BLaER1 treated with 17β-estradiol and CSF1 and Interleukin-3, amounts not matched to agents 10 nM and 100 nM (cell line): ENCODE results near the gene RRBP1.

Experiments used
- H3K27ac ChIP-seq, 11 experiments: shearing (Covaris generic); formaldehyde crosslinking; 2 replicates each; pipeline ENCODE4 v1.8.1; 2022
- H3K27me3 ChIP-seq, 11 experiments: shearing (Covaris generic); formaldehyde crosslinking; 2 replicates each; pipeline ENCODE4 v1.8.1; 2022
- H3K36me3 ChIP-seq, 11 experiments: shearing (Covaris generic); formaldehyde crosslinking; 2 replicates each; pipeline ENCODE4 v1.8.1; 2022
- H3K4me1 ChIP-seq, 10 experiments: shearing (Covaris generic); formaldehyde crosslinking; 2 replicates each; pipeline ENCODE4 v1.8.1; 2022
- H3K4me2 ChIP-seq, 11 experiments: shearing (Covaris generic); formaldehyde crosslinking; 2 replicates each; pipeline ENCODE4 v1.8.1; 2022
- H3K4me3 ChIP-seq, 10 experiments: shearing (Covaris generic); formaldehyde crosslinking; 2 replicates each; pipeline ENCODE4 v1.8.1; 2022
- H3K9ac ChIP-seq, 11 experiments: shearing (Covaris generic); formaldehyde crosslinking; 2 replicates each; pipeline ENCODE4 v1.8.1; 2022
- H3K9me3 ChIP-seq, 11 experiments: shearing (Covaris generic); formaldehyde crosslinking; replicated peaks in 1 of 11; 2 replicates each; pipeline ENCODE4 v1.8.1; 2022
- H4K20me1 ChIP-seq, 11 experiments: shearing (Covaris generic); formaldehyde crosslinking; 2 replicates each; pipeline ENCODE4 v1.8.1; 2022
- Cebpa-rat ChIP-seq, 11 experiments: shearing (Covaris generic); IDR thresholded peaks; 2 replicates each; pipeline ENCODE4 v1.8.1; 2022

RRBP1 gene

DNA sequence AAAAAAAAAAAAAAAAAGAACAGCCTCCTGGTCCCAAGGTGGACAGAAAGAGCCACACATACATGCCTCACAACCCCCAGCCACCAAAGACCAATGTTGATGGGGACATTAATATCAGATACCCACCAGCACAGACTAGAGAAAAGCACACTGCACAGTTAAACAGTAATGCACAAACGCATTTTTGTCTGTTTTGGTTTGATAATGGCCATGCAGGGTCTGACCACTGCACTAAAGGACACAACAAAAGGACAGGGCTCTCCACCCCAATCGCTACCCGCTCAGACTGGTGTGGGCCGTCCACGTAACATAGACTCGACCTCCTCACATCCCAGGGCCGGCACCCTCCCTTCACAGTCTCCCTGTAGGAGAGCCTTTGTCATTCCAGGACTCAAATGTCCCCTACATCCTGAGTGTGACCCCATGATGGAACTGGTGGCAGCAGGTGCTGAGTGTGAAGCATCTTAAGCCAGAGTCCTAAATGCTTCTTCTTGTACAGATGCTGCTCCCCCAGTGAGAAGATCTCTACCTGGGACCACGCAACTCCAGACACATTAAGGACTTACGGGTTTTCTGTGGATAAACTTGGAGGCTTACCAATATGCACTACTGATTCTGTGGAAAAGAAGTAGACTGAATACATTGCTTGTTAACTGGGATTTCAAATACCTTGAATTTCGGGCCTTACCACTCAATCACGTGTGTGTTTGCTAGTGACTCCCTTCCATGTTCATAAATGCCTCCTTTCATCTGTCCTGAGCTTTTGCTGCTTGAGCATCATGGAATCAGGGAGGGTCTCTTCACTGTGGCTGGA, 28.0 kb downstream of the RRBP1 start:
- TF ChIP-seq Cebpa-rat (IDR thresholded peaks at IDR 0.05) = no peak
- Histone ChIP-seq H3K4me2 (peak overlapping the region; percentile 23 to 94 (median 81); a peak in 19 of 22 replicates), H3K36me3 (peaks cover 33 to 54% (median 50%) of the 10 kb centered on the region in 11 experiments), H3K9me3 (peaks cover 9 to 13% (median 11%) of the 10 kb centered on the region in 11 experiments), H4K20me1 (peaks cover 0 to 91% (median 36%) of the 10 kb centered on the region in 11 experiments; a peak in 12 of 22 replicates), H3K27me3 (no peaks in the 10 kb centered on the region), H3K27ac (peak overlapping the region in 7 of 11 experiments; percentile 12 to 97 (median 94); a peak in 9 of 22 replicates), H3K4me1 (peaks cover 49 to 74% (median 70%) of the 10 kb centered on the region in 10 experiments), H3K4me3 (no peak overlapping the region), H3K9ac (peak overlapping the region in 4 of 11 experiments; percentile 55 to 84 (median 78); a peak in 6 of 22 replicates)

DNA sequence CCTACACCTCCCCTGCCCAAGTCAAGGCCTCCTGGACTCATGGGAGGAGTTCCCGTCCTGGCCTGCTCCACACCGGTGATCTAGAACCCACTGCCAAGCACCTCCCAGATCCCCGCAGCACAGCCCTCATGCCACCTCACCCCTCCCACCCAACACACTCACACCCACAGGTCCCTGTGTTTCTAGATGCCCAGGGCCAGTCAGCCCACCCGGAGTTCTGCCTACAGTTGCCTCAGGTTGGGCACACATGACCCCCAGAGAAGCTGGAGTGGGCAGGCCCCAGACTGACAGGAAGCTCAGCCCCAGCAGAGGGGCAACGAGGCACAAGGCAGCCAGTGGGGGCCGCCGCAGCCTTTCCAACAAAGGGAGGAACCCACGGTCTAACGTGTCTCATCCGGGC, 29.6 kb downstream of the RRBP1 start:
- H3K4me1 ChIP-seq = peaks cover 65 to 91% (median 82%) of the 10 kb centered on the region in 10 experiments
- TF ChIP-seq Cebpa-rat (IDR thresholded peaks at IDR 0.05) = no peak
- peaks cover 17 to 37% (median 34%) of the 10 kb centered on the region in 11 experiments for H3K36me3 ChIP-seq
- H3K9ac ChIP-seq = peak overlapping the region in 10 of 11 experiments; percentile 5 to 84 (median 49); a peak in 16 of 22 replicates
- peak overlapping the region in 10 of 11 experiments; percentile 21 to 97 (median 92); a peak in 17 of 22 replicates for H3K27ac ChIP-seq
- H4K20me1 ChIP-seq = peaks cover 0 to 99% (median 25%) of the 10 kb centered on the region in 11 experiments; a peak in 12 of 22 replicates
- H3K4me3 ChIP-seq = peak overlapping the region in 1 of 10 experiments; percentile 40; a peak in 2 of 20 replicates
- no peaks in the 10 kb centered on the region for H3K9me3 ChIP-seq
- no peaks in the 10 kb centered on the region for H3K27me3 ChIP-seq
- peak overlapping the region; percentile 56 to 94 (median 81) for H3K4me2 ChIP-seq

DNA sequence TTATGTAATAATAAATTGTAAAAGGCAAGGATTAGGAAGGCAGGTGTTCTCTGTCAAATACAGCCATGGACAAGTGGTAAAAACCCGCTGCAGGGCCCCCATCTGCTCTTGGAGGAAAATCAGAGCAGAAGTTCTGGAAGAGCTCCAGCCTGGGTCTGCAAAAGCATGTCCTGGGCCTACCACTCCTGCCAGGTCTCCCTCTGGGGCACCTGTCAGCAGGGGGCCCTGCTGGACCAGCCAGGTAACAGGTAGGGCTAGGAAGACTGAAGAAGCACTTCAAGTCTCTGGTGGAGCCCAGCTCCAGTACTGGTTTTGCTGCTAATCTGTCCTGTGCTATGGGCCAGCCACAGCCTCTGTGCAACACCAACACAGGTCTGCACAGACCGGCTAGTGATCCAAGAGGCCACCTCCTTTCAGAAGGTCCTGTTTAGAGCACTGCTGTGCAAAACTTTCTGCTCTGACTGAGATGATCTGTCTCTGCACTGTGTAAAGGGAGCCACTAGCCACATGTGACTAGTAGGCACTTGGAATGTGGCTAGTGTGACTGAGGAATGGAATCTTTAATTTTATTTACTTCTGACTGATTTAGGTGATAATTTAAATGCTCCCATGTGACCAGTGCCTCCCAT, 30.2 kb downstream of the RRBP1 start:
- Histone ChIP-seq H3K27ac (peak overlapping the region in 8 of 11 experiments; percentile 67 to 97 (median 93); a peak in 16 of 22 replicates), H3K36me3 (peaks cover 12 to 32% (median 29%) of the 10 kb centered on the region in 11 experiments), H3K4me3 (peak overlapping the region in 1 of 10 experiments; percentile 40; a peak in 1 of 20 replicates), H3K4me1 (peaks cover 70 to 96% (median 85%) of the 10 kb centered on the region in 10 experiments), H4K20me1 (peaks cover 0 to 99% (median 20%) of the 10 kb centered on the region in 11 experiments; a peak in 12 of 22 replicates), H3K9ac (peak overlapping the region in 9 of 11 experiments; percentile 18 to 84 (median 55); a peak in 14 of 22 replicates), H3K27me3 (no peaks in the 10 kb centered on the region), H3K9me3 (no peaks in the 10 kb centered on the region), H3K4me2 (peak overlapping the region; percentile 56 to 94 (median 81))
- TF ChIP-seq Cebpa-rat (IDR thresholded peaks at IDR 0.05) = no peak

DNA sequence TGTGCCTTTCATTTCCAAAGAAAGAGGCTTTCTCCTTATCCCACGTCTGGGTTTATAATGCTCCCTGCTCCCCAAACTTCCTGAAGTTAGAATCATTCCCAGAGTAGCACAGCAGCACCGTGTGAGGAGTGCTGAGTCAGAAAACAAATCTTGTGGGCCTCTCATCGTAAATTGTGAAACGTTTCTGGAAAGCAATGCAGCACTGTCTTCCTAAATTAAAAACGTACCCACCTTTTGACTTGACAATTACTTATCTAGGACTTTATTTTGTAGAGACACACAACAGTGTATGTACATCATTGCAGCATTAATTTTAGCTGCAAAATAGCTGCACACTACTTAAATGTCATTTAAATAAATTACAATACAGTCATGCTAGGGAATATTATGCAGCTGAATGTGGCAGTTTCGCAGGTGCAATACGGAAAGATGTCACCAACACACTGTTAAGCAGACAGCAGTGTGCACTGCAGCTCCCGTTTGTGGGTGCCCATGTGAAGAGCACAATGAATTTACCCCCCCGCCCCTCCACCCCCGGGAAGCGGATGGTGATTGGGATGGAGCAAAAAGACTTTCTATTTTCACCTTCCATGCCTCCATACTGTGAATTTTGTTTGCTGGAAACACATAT, 30.8 kb downstream of the RRBP1 start:
- H3K9ac ChIP-seq = peak overlapping the region in 8 of 11 experiments; percentile 52 to 85 (median 77); a peak in 14 of 22 replicates
- no peaks in the 10 kb centered on the region for H3K27me3 ChIP-seq
- H3K4me1 ChIP-seq = peaks cover 77 to 100% (median 92%) of the 10 kb centered on the region in 10 experiments
- peaks cover 0 to 99% (median 24%) of the 10 kb centered on the region in 11 experiments; a peak in 11 of 22 replicates for H4K20me1 ChIP-seq
- H3K4me3 ChIP-seq = no peak overlapping the region; a peak in 2 of 20 replicates
- no peak for TF ChIP-seq Cebpa-rat (IDR thresholded peaks at IDR 0.05)
- no peaks in the 10 kb centered on the region for H3K9me3 ChIP-seq
- H3K27ac ChIP-seq = peak overlapping the region in 8 of 11 experiments; percentile 69 to 97 (median 93); a peak in 16 of 22 replicates
- peak overlapping the region; percentile 56 to 94 (median 81) for H3K4me2 ChIP-seq
- H3K36me3 ChIP-seq = peaks cover 6 to 26% (median 23%) of the 10 kb centered on the region in 11 experiments

DNA sequence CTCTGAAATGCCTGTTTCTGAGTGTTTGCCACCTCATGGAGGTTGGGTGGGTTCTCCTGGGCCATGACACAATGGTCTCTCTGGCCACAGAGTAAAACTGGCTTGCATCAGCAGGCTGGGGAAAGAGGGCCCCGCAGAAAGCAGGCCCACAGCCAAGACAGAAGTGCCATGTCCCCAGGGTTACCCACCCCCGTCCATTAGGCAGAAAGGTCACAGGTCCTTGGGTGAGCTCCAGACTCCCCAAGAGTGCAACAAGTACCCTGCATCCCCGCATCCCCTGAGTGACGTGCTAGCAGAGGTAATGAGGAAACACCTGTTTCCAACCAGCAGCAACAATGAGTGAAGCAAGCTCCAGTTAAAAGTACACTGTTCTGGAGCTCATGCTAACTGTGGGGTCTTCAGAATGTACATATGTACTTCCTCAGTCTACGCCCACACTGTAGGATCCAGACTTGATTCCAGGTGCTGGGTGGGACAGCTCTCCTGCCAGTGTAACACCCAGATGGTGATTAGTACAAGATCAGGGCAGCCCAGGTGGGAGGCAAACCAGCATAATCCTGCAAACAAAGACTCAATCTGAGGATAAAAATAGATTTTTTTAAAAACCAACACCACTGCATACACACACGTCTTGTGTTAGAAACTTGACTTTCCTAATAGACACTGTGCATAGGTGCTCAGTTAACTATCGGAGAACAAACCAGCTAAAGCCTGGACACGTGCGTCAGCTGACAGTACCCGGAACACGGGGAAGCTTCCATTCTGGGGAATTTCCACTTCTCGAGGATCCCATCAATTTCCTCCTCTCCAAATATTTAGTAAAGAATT, 31.5 kb downstream of the RRBP1 start:
- Histone ChIP-seq H3K4me1 (peaks cover 84 to 100% (median 95%) of the 10 kb centered on the region in 10 experiments), H3K36me3 (peaks cover 0 to 18% (median 16%) of the 10 kb centered on the region in 11 experiments; a peak in 16 of 22 replicates), H3K27ac (peak overlapping the region in 10 of 11 experiments; percentile 6 to 97 (median 92); a peak in 17 of 22 replicates), H3K9me3 (no peaks in the 10 kb centered on the region), H4K20me1 (peaks cover 0 to 99% (median 31%) of the 10 kb centered on the region in 11 experiments; a peak in 12 of 22 replicates), H3K9ac (peak overlapping the region in 9 of 11 experiments; percentile 43 to 85 (median 74); a peak in 17 of 22 replicates), H3K4me2 (peak overlapping the region; percentile 56 to 94 (median 81)), H3K4me3 (no peak overlapping the region; a peak in 1 of 20 replicates), H3K27me3 (no peaks in the 10 kb centered on the region)
- peak in 2 of 11 experiments; percentile 40 to 58; a peak in 4 of 22 replicates for TF ChIP-seq Cebpa-rat (IDR thresholded peaks at IDR 0.05)

DNA sequence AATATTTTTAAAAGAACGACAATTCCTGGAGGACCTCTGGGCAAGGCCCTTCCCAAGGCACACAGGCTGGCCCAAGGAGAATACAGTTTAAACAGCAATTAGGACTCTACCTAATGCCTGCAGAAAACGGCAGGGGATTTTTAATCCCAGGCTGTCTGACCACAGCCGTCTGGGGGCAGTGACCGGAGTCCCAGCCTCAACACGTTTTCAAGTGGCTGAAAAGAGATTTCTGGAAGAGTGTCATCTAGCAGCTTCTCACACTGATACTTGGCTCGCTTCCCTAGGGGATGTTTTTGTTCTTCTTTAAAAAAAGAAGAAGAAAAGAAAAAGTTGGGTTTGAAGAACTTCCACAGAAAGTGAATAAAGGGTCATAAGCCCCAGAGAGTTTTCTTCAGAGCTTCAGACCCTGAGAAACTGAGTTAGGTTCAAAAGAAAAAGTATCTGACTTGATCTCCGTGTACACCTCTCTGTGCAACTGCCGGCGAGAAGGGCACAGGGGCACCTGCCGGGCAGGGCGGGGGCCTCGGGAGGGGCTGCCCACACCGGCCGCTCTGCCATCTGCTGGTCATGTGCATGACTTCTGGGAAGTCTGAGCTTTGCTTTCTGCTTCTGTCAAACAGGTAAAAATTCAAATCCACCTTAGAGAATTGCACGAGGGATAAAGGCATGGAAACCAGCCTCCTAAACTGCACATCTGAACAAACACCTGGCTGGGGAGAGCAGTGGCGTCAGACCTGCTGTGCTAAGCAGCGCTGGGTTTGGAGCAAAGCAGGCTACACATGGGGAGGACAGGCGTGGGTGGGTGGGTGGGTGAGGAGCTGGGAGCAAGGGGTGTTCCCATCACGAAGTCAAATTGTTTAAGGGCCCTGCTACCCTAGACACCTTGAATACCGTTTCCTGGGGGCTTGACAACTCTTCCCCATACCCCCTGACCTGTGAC, 33.0 kb downstream of the RRBP1 start:
- H4K20me1 ChIP-seq = peaks cover 0 to 99% (median 41%) of the 10 kb centered on the region in 11 experiments; a peak in 13 of 22 replicates
- H3K4me3 ChIP-seq = peak overlapping the region in 6 of 10 experiments; percentile 2 to 42 (median 31); a peak in 7 of 20 replicates
- H3K27ac ChIP-seq = peak overlapping the region; percentile 23 to 97 (median 91); a peak in 20 of 22 replicates
- H3K9ac ChIP-seq = peak overlapping the region; percentile 5 to 85 (median 74); a peak in 19 of 22 replicates
- peaks cover 0 to 4% (median 2%) of the 10 kb centered on the region in 11 experiments; a peak in 6 of 22 replicates for H3K36me3 ChIP-seq
- H3K4me2 ChIP-seq = peak overlapping the region; percentile 73 to 94 (median 85)
- no peak for TF ChIP-seq Cebpa-rat (IDR thresholded peaks at IDR 0.05)
- no peaks in the 10 kb centered on the region for H3K27me3 ChIP-seq
- peaks cover 98 to 100% (median 100%) of the 10 kb centered on the region in 10 experiments for H3K4me1 ChIP-seq
- no peaks in the 10 kb centered on the region for H3K9me3 ChIP-seq
